Activated CD4-positive, alpha-beta T cell treated with anti-CD3 and anti-CD28 coated beads, Interleukin-2, amount 50 U/mL, for 24 hours (primary cell): ENCODE measurements around the gene PDE4D.

ENCODE experiments used
- DNase-seq, 2 donors: peaks; one replicate each; pipeline ENCODE4 v3.0.0-alpha.2; 2020; ENCODE audit warnings: low read depth in 1 of 2, low spot score in 1 of 2

PDE4D gene

GRCh38 chr5:59529239-59529638 lies 364.3 kb downstream of the PDE4D start:
- no peak for DNase-seq

GRCh38 chr5:59528202-59528862 lies 365.2 kb downstream of the PDE4D start:
- DNase-seq, result no peak

GRCh38 chr5:59525957-59526356 lies 367.6 kb downstream of the PDE4D start:
- no peak for DNase-seq

GRCh38 chr5:59525311-59525710 lies 368.2 kb downstream of the PDE4D start:
- no peak for DNase-seq

- no peak for DNase-seq
Measured at GRCh38 chr5:59522201-59522831, 371.2 kb downstream of the PDE4D start.

- no peak for DNase-seq
Measured at GRCh38 chr5:59521476-59521875, 372.1 kb downstream of the PDE4D start.

DNA sequence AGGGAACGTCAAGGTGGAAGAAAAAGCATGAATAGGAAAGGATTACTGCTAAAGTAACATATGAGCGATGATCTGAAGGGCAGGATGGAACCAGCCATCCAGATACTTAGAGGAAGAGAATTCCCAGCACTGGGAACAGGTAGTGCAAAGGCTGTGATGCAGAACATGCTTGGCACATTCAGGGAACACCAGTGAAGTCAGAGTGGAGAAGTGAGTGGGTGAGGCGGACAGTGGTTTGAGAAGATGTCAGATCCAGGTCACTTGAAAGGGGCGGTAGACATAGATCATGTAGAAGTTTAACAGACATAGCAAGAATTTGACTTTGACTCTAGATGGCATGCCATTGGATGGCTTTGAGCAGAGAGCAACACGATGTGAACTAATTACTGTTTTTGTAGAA lies 374.2 kb downstream of the PDE4D start:
- no peak for DNase-seq

- DNase-seq, result no peak
Measured at GRCh38 chr5:59517926-59518585, 375.5 kb downstream of the PDE4D start.

GRCh38 chr5:59516161-59516560 lies 377.4 kb downstream of the PDE4D start:
- DNase-seq, result no peak

DNA sequence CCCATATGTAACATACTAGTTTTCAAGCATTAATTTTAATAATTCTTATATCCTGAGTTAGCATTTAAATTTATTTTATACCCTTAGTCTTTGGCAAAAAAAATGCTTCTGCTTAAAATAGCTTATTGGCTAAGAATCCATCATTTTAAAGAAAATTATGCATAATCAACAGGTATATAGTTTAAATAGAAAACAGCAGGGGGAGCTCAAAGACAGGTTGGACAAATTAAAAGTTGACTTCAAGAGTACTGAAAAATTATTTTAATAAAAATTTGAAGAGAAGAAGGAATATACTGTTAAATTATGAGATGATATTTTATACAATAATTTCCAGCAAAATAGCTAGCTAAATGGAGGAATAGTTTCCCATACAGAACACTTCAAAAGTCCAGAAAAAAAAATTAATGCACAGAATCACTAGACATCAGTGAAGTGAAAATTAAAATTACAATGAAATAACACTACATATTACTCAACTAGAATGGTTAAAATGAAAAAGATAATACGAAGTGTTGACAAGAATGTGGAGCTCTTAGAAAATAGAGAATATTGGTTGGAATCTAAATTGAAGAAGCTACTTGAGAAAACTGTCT lies 387.1 kb downstream of the PDE4D start:
- DNase-seq, result no peak

DNA sequence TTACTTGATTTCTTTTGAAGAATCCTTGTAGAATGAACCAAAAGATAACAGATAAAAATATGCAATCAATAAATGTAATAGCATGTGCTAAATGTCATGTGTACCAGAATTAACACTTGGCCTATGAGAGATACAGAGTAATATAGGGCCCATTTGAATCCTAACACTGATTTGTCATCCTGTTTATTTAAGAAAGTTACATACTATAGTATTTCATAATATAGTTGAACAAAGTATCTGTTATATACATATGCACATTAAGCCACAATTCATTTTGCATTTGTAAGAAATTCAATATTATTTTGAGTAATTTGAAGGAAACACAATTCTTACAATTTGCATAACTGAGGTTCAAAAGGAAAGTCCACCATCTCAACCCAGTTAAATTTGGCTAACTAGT lies 389.5 kb downstream of the PDE4D start:
- DNase-seq, result no peak

- DNase-seq, result no peak
Measured at GRCh38 chr5:59503220-59503619, 390.3 kb downstream of the PDE4D start.

- DNase-seq, result no peak
Measured at GRCh38 chr5:59501316-59501715, 392.2 kb downstream of the PDE4D start.

DNA sequence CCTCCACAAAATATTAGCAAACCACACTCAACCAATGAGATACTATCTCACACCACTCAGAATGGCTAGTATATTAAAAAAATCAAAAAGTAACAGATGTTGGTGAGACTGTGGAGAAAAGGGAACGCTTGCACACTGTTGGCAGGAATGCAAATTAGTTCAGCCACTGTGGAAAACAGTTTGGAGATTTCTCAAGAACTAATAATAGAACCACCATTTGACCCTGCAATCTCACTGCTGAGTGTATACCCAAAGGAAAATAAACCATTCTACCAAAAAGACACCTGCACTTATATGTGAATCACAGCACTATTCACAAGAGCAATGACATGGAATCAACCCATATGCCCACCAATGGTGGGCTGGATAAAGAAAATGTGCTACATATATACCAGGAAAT lies 393.5 kb downstream of the PDE4D start:
- no peak for DNase-seq

DNA sequence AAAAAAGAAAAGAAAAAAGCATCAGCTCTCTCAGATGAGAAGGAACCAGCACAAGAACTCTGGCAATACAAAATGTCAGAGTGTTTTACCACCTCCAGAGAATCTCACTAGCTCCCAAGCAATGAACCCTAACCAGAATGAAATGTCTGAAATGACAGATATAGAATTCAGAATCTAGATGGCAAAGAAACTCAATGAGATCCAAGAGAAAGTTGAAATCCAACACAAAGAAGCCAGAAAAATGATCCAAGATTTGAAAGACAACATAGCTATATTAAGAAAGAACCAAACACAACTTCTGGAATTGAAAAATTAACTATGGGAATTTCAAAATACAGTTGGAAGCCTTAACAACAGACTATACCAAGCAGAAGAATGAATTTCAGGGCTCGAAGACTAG lies 396.3 kb downstream of the PDE4D start:
- no peak for DNase-seq

GRCh38 chr5:59496524-59497134 lies 396.9 kb downstream of the PDE4D start:
- no peak for DNase-seq

DNA sequence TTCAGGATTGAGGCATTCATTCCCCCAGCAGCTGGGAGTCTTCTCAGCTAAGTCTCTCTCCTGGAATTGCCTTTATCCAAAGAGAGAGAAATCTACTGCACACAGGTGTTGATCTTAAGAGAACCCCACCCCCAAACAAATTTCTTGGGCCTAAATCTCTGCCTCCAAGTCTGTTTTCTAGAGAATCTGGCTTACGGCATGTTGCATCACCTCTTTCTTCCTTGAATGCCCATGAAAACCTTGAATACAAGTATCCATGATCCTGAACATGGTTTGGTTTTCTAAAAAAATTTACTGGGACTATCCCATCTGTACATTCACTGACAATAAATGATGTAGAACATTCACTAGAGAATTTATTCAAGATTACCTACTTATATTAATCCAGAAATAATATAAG lies 401.6 kb downstream of the PDE4D start:
- DNase-seq, result no peak

DNA sequence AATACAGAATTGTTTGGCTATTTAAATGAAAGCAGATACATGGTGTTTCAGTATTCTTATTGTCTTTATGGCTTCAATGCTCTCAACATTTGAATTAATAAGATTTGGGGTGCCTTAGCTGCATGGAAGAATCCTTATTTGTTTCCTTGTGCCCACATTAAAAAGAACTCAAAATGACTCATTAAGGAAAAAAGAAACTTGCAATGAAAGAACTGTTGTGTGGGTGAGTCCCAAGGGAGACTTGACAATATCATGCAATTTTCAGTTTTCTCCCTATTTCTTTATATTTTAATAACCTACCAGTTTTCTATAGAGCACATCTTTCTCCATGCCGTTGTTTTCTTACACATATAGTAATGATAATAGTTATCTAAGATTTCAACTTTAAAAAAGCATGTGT lies 404.0 kb downstream of the PDE4D start:
- no peak for DNase-seq

GRCh38 chr5:59487772-59488729 lies 405.5 kb downstream of the PDE4D start:
- DNase-seq, result no peak

DNA sequence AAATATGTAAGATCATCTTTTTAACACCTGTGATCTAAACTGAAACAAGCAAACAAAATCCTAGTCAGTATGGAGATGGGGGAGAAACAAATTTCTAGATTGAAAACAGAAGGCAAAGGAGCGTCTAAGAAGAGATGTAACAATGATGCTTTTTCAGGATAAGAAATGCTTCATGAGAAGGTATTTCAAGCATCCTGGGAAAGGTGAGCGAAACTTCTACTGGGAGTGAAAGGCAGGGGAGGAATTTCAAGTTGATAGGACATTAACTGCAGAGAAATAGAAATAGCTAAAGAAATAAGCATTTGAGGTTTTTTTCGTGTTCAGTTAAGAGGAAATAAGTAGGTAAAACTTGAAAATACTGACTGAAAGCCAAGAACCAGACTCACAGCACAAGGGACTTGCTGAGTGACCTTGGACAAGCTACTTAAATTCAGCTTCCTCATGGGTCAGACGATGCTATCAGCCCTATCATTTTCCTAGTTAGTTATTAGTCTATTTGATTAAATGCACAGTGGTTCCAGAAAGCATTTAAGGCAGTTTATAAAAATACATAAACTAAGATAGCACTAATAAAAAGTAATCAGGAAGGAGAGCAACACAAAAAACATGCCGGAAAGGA lies 406.3 kb downstream of the PDE4D start:
- DNase-seq, result no peak
